ENCODE data around the gene ENTPD5. TPM values are rescaled to one million over a fixed set of nuclear protein-coding genes. Genes with fewer than 3 reads are reported as not detected.
"Not testable (repeated sequence)": the region's sequence is repeated elsewhere in the genome, so short reads cannot be mapped to it uniquely, and the experiment has no call there.

ENTPD5 gene
- total RNA-seq, 2 experiments from 2014 or later: 8.8 to 10.5 TPM

DNA sequence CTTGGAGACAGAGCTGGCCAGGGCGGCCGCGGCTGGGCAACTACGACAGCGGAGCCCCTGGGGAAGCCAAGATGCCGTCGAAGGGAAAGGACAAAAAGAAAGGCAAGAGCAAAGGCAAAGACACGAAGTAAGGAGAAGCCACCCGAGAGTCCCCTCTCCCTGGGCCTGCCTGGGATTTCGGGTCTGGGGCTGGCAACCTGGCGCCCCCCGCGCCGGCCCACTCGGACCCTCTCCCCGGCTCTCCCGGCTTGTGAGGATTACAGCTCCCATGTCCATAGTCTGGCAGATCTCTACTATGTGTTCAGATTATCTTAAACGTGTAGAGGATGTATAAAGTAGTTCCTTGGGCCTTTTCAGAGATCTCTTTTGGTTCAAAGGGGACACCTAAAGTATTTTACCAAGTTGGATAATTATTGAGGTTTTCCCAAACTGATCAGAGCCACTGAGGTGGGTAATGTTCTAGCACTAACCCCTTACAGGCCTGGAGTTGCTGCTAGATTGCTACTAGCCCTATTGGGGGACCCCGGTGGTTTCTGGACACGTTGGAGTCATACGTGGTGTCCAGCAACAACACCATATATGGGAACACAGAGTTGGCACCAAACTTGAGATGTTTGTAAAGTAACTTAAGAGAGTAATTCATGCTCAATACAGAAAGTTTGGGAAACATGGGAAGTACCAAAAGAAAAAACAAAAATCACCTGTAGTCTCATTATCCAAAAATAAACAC, 485 bp upstream of the ENTPD5 start:
- Mint-ChIP-seq H3K27ac (peak overlapping the region; percentile 83), H3K36me3 (peaks cover 2% of the 10 kb centered on the region), H3K4me1 (peaks cover 12% of the 10 kb centered on the region), H3K4me3 (peak overlapping the region; percentile 97), H3K9me3 (no peaks in the 10 kb centered on the region), H3K27me3 (no peaks in the 10 kb centered on the region)
- DNase-seq: no peak

GRCh38 chr14:74018174-74018585, 908 bp downstream of the ENTPD5 start:
- peaks cover 2% of the 10 kb centered on the region for H3K36me3 Mint-ChIP-seq

DNA sequence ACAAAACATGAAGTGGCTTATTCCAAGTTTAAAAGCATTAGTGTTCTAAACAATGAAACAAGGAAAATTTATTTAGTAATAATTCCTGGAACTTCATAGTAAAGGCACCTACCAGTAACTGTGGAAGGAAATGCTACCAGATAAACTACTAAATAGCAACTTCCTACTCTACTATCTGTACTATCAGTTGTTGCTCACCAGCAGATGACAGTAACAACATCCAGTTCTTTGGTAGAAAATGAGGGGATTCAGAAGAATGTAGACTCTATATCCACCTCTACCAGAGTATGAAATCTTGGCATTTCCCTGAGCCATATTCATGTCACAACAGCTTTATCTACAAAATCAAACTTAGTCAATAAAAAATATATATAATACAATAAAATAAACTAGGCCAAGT, 3.1 kb downstream of the ENTPD5 start:
- H3K36me3 Mint-ChIP-seq: peaks cover 2% of the 10 kb centered on the region
- no peaks in the 10 kb centered on the region for H3K27me3 Mint-ChIP-seq
- H3K9me3 Mint-ChIP-seq: no peaks in the 10 kb centered on the region
- peaks cover 12% of the 10 kb centered on the region for H3K4me1 Mint-ChIP-seq
- no peak overlapping the region for H3K4me3 Mint-ChIP-seq
- DNase-seq: no peak
- H3K27ac Mint-ChIP-seq: no peak overlapping the region

More at GRCh38 chr14:74018174-74018585, 908 bp downstream of the ENTPD5 start:
- Mint-ChIP-seq H3K27ac (peak overlapping the region; percentile 98), H3K4me3 (peak overlapping the region; percentile 97), H3K4me1 (peaks cover 12% of the 10 kb centered on the region), H3K9me3 (no peaks in the 10 kb centered on the region), H3K27me3 (no peaks in the 10 kb centered on the region)
- no peak for DNase-seq

GRCh38 chr14:74015176-74015575, 3.9 kb downstream of the ENTPD5 start:
- Mint-ChIP-seq H3K36me3 (peaks cover 2% of the 10 kb centered on the region), H3K9me3 (no peaks in the 10 kb centered on the region), H3K4me3 (no peak overlapping the region), H3K27me3 (no peaks in the 10 kb centered on the region), H3K27ac (no peak overlapping the region), H3K4me1 (peaks cover 12% of the 10 kb centered on the region)
- DNase-seq: no peak

GRCh38 chr14:74014299-74014698, 4.8 kb downstream of the ENTPD5 start:
- Mint-ChIP-seq H3K36me3 (peaks cover 2% of the 10 kb centered on the region), H3K4me3 (no peak overlapping the region), H3K4me1 (peaks cover 7% of the 10 kb centered on the region), H3K27ac (no peak overlapping the region), H3K27me3 (no peaks in the 10 kb centered on the region), H3K9me3 (no peaks in the 10 kb centered on the region)
- DNase-seq: no peak

GRCh38 chr14:74008843-74009499, 10.1 kb downstream of the ENTPD5 start:
- no peaks in the 10 kb centered on the region for H3K9me3 Mint-ChIP-seq
- H3K4me1 Mint-ChIP-seq: no peaks in the 10 kb centered on the region
- DNase-seq: no peak
- H3K27me3 Mint-ChIP-seq: no peaks in the 10 kb centered on the region
- no peak overlapping the region for H3K4me3 Mint-ChIP-seq
- no peak overlapping the region for H3K27ac Mint-ChIP-seq
- peaks cover 3% of the 10 kb centered on the region for H3K36me3 Mint-ChIP-seq

GRCh38 chr14:74005664-74006063, 13.4 kb downstream of the ENTPD5 start:
- DNase-seq, H3K36me3 Mint-ChIP-seq, H3K4me1 Mint-ChIP-seq, H3K27ac Mint-ChIP-seq, H3K4me3 Mint-ChIP-seq, H3K27me3 Mint-ChIP-seq, H3K9me3 Mint-ChIP-seq: not testable (repeated sequence)

GRCh38 chr14:73998726-73999125, 20.4 kb downstream of the ENTPD5 start:
- Mint-ChIP-seq H3K36me3 (no peaks in the 10 kb centered on the region), H3K27ac (no peak overlapping the region)

GRCh38 chr14:73997944-73998447, 21.1 kb downstream of the ENTPD5 start:
- DNase-seq: no peak
- no peak overlapping the region for H3K4me3 Mint-ChIP-seq
- H3K27ac Mint-ChIP-seq: no peak overlapping the region
- no peaks in the 10 kb centered on the region for H3K9me3 Mint-ChIP-seq
- no peaks in the 10 kb centered on the region for H3K4me1 Mint-ChIP-seq
- H3K27me3 Mint-ChIP-seq: no peaks in the 10 kb centered on the region
- H3K36me3 Mint-ChIP-seq: no peaks in the 10 kb centered on the region

More at GRCh38 chr14:73998726-73999125, 20.4 kb downstream of the ENTPD5 start:
- H3K4me1 Mint-ChIP-seq: no peaks in the 10 kb centered on the region
- H3K27me3 Mint-ChIP-seq: no peaks in the 10 kb centered on the region
- no peak overlapping the region for H3K4me3 Mint-ChIP-seq
- no peaks in the 10 kb centered on the region for H3K9me3 Mint-ChIP-seq
- no peak for DNase-seq

GRCh38 chr14:73997108-73997943, 21.8 kb downstream of the ENTPD5 start:
- H3K9me3 Mint-ChIP-seq: no peaks in the 10 kb centered on the region
- no peaks in the 10 kb centered on the region for H3K4me1 Mint-ChIP-seq
- H3K36me3 Mint-ChIP-seq: no peaks in the 10 kb centered on the region
- no peaks in the 10 kb centered on the region for H3K27me3 Mint-ChIP-seq
- no peak overlapping the region for H3K27ac Mint-ChIP-seq
- no peak overlapping the region for H3K4me3 Mint-ChIP-seq
- no peak for DNase-seq

DNA sequence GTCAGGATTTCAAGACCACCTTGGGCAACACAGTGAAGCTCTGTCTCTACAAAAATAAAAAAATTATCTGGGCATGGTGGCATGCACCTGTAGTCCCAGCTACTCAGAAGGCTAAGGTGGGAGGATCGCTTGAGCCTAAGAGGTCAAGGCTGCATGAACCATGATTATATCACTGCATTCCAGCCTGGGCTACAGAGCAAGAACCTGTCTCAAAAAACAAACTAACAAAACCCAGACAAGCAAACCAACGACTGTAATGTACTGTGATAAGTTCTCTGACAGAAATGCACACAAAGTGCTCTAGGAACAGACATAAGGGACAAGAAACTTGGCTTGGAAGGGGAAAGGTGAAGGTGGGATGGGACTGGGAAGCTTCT, 22.4 kb downstream of the ENTPD5 start:
- no peak for DNase-seq
- Mint-ChIP-seq H3K27me3 (no peaks in the 10 kb centered on the region), H3K36me3 (no peaks in the 10 kb centered on the region), H3K4me3 (no peak overlapping the region), H3K27ac (no peak overlapping the region), H3K4me1 (no peaks in the 10 kb centered on the region), H3K9me3 (no peaks in the 10 kb centered on the region)

DNA sequence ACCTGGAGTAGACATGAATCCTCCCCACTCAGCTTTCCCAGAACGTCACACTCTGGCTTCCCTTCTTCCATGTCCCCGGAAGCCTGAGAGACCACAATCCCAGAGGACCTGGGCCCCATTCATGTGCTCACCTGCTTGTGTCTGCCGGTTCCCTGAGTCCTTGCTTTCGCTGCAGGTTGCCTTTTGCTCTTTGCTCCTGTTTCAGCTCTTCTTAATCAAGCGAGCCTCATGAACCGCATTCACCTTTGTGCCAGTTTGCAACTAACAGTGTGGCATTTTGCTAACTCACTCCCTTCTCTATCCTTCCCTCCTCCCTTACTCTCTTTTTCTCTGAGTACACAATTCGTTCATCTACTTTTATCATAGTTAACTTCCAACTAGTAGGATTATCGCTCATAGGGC, 23.1 kb downstream of the ENTPD5 start:
- Mint-ChIP-seq H3K9me3 (no peaks in the 10 kb centered on the region), H3K36me3 (no peaks in the 10 kb centered on the region), H3K4me3 (no peak overlapping the region), H3K27me3 (no peaks in the 10 kb centered on the region), H3K4me1 (no peaks in the 10 kb centered on the region), H3K27ac (no peak overlapping the region)
- no peak for DNase-seq

DNA sequence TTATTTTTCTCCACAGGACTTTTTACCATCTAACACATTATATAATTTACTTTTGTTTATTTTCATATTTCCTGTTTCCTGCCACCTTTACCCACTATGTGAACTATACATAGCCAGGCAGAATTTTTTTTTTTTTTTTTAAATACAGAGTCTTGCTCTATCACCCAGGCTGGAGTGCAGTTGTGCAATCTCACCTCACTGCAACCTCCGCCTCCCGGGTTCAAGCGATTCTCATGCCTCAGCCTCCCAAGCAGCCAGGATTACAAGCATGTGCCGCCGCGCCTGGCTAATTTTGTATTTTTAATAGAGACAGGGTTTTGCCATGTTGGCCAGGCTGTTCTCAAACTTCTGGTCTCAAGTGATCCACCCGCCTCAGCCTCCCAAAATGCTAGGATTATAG, 24.2 kb downstream of the ENTPD5 start:
- not testable (repeated sequence) for DNase-seq, H3K36me3 Mint-ChIP-seq, H3K9me3 Mint-ChIP-seq, H3K4me1 Mint-ChIP-seq, H3K27me3 Mint-ChIP-seq, H3K27ac Mint-ChIP-seq, H3K4me3 Mint-ChIP-seq

DNA sequence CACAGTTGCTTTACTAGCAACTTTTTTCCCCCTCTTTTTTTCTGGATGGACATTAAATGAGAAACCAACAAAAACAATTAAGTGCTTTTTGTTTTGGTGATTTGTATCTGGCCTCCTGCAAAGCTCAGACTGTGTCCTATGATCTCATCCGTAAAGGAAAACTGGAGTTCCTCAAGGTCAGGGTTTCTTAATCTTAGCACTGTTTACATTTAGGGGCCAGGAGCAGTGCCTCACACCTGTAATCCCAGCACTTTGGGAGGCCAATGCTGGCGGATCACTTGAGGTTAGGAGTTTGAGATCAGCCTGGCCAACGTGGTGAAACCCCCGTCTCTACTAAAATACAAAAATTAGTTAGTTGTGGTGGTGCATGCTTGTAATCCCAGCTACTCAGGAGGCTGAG, 28.0 kb downstream of the ENTPD5 start:
- Mint-ChIP-seq H3K27ac (no peak overlapping the region), H3K9me3 (no peaks in the 10 kb centered on the region), H3K4me1 (no peaks in the 10 kb centered on the region), H3K4me3 (no peak overlapping the region), H3K27me3 (no peaks in the 10 kb centered on the region), H3K36me3 (peaks cover 9% of the 10 kb centered on the region)
- no peak for DNase-seq

DNA sequence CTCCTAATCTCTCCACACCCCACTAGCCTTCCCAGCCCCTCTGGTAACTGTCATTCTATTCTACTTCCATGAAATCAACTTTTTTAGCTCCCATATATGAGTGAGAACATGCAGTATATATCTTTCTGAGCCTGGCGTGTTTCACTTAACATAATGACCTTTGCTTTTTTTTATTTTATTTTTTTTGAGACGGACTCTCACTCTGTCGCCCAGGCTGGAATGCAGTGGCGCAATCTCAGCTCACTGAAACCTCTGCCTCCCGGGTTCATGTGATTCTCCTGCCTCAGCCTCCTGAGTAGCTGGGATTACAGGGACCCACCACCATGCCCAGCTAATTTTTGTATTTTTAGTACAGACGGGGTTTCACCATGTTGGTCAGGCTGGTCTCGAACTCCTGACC, 30.4 kb downstream of the ENTPD5 start:
- not testable (repeated sequence) for H3K9me3 Mint-ChIP-seq, DNase-seq, H3K27me3 Mint-ChIP-seq, H3K4me3 Mint-ChIP-seq, H3K27ac Mint-ChIP-seq, H3K4me1 Mint-ChIP-seq
- peaks cover 18% of the 10 kb centered on the region for H3K36me3 Mint-ChIP-seq

Measured in activated naive CD8-positive, alpha-beta T cell treated with anti-CD3 and anti-CD28 coated beads for 36 hours (primary cell).